ENCODE results near the gene TDP1. TPM values are rescaled to one million over a fixed set of nuclear protein-coding genes. Genes with fewer than 3 reads are reported as not detected.
"Not testable (repeated sequence)": the region's sequence is repeated elsewhere in the genome, so short reads cannot be mapped to it uniquely, and the experiment has no call there.

TDP1 gene
- polyA plus RNA-seq, 5 donors = 12.6 to 20.7 (median 18.2) TPM

DNA sequence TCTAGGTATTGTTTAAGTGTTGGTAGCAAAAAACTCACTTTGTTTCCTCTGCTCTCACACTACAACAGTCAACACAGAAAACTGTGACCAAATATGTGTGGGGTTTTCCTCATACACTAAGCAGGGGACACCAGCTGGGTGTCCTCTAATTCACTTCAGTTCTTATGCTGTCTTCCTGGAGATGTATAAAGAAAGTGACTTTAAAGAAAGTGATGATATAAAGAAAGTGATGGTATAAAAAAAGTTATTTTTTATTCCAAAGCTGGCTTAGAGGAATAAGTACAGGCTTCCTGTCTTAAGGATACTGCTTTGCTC is 31.4 kb downstream of the TDP1 start:
- DNase-seq = peak; percentile 19 to 29

GRCh38 chr14:89988787-89989186 is 33.1 kb downstream of the TDP1 start:
- DNase-seq = no peak

- no peak for DNase-seq
Observed at GRCh38 chr14:89990218-89990617, 34.5 kb downstream of the TDP1 start.

DNA sequence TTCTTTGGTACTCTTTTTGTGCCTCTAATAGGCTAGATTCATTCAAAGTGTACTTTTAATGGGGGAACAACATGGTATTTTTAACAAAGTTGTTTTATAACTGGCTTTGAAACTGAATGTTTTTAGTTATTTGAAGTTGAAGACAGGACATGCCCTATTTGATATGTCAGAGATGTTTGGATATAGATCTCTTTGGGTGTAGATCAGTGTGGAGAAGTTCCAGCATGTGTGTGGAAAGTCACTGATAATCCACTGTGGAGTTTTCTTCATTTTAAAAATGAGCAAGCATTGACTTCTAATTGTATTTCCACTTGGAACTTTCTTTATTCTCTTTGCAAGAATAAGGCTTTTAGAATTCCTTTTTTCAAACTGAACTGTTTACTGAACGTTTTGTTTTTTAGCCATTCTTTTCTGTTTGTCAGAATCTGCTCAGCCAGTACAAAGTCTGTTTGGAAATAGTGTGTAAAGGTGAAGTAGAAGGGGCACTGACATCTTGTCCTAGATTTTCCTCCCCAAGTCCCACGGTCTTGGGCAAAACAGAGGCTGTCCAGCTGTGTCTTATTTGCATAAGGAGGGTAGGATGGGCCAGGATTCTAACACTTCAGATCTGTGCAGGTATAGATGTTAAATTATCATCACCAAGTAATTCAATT is 35.0 kb downstream of the TDP1 start:
- DNase-seq = no peak

GRCh38 chr14:89992273-89992672 is 36.5 kb downstream of the TDP1 start:
- DNase-seq = no peak

- DNase-seq = no peak
Observed at GRCh38 chr14:89996963-89997362, 41.2 kb downstream of the TDP1 start.

- DNase-seq = no peak
Observed at GRCh38 chr14:90000935-90001334, 45.2 kb downstream of the TDP1 start.

DNA sequence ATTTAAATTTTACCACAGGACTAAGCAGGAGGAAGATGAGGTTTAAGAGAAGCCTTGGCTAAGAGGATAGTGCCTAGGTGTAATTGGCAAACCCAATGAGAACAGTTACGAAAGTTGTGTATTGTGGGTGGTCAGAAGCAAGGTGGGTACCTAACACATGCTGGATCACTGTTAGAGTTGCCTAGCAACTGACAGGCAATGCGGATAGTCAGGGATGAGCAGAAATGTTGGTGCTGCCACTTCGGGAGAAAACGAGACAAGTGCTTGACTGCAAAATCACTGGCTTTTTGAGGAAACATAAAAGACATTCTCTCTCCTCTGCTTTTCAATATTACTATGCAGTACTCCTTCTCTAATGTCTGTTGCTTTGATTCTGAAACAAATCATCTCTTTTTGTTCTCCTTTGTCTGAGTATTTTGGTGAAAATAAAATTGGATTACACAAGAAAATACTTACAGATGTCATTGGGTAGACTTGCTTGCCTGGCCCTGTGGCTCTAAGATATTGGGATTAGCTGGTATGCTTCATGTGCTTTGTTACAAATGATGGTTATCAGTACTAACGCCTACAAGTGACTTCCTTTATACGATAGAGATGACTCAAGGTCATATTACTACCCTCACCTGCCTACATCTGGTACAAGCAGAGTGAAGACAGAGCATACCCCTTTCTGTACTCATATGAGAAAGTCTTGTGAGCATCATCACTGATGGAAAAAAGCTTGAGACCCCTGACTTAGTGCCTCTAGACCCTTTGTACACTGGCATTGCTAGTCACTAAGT is 48.0 kb downstream of the TDP1 start:
- DNase-seq = no peak

- DNase-seq = no peak
Observed at GRCh38 chr14:90005441-90005840, 49.7 kb downstream of the TDP1 start.

DNA sequence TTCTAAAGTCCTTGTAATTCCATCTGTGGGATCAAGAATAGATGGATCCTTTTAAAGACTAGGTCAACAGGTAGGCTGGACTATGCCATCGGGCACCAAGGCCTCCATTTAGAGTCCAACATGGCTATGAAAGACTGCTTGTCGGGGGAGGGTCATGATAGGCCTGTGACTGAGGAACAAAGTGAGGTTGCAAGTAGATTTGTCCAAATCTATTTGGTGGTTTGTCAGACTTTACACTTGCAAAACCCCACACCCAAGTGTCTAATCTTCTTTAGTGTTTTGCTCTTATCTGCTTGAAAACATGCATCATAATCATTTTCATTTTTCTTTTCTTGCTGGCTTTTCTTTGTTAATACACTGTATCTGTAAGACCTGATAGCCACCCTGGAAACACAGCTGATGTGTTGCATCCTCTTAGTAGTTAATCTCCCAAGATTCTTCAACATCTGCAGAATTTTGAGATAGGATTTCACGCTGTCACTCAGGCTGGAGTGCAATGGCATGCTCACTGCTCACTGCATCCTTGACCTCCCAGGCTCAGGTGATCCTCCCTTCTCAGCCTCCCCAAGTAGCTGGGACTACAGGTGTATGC is 50.3 kb downstream of the TDP1 start:
- DNase-seq = no peak

GRCh38 chr14:90017371-90017770 is 61.6 kb downstream of the TDP1 start:
- no peak for DNase-seq

- no peak for DNase-seq
Observed at GRCh38 chr14:90019824-90020523, 64.2 kb downstream of the TDP1 start.

DNA sequence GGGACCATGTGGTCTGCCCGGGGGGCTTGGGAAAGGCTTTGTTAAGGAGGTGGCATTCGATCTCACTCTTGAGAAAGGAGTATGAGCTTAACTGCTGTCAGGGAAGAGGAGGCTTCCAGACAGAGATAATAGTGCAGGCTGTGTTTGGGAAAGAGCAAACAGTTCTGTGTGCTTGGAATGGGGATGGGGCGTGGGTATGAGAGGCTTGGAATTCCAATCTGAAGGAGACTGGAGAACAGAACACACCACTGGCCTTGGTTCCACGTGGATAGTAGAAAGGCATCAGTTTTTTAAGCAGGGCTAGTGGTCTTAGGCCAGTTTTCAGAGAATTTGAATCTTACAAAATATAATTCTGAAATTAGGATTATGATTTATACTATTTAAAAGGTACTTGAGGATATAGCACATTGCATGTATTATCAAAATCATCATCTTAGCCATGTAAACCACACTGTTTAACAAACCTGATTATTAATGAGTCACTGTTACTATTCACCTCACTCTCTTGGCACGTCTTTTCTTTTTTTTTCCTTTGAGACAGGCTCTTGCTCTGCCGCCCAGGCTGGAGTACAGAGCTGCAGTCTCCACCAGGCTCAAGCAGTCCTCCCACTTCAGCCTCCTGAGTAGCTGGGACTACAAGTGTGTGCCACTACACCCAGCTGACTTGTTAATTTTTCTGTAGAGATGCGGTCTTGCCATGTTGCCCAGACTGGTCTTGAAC is 67.6 kb downstream of the TDP1 start:
- DNase-seq = no peak

DNA sequence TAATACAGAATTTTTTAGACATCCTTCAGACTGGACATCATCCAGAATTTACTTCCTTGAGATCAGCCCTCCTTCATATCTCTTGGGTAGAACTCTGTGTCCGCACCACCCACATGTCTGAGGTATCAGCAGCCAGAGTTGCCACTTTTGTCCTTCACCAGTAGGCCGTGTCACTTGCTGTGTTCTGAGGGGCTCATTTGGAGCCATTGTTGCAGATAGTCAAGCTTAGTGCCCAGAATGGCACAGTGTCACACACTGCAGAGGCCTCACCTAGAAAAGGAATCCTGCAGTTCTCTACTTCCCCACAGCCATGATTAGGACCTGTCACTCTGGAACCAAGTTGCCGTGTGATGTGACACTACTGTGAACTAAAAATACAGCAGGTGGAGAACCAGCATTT is 69.2 kb downstream of the TDP1 start:
- DNase-seq = no peak

GRCh38 chr14:90026608-90027007 is 70.9 kb downstream of the TDP1 start:
- DNase-seq = not testable (repeated sequence)

DNA sequence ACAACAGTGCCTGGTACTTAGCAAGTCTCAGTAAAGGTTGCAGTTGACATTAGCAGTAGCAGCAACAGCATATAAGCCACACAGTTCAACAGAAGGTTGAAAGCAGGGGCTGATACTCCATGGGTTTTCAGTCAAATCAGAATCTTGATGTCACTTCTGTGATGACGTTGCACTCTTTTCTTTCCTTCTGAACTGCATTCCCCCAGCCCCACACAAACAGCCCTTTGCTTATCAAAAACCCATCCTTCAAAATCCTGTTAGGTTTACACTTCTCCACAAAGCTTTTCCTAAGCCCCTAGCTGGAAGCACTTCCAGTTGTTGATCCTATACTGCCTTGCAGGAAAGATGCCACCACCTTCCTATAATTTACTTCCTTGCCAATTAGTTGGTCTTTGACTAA is 72.1 kb downstream of the TDP1 start:
- no peak for DNase-seq

DNA sequence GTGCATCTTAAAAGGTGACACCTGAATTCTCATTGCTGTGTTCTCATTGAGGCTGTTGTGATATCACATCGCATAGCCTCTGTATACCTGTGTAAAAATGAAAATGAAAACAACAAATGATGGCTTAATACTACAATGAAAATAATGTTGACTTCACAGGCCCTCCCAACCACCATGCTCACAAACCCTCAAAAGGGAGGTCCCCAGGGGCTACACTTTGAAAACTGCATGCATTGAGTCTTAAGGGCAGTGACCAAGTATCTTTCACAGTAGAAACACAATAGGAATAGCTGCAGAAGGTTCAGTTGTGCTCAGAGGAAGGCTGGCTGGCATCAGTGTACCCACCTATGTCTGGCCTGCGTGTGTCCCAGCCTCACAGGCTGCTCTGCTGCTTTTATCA is 78.4 kb downstream of the TDP1 start:
- no peak for DNase-seq

DNA sequence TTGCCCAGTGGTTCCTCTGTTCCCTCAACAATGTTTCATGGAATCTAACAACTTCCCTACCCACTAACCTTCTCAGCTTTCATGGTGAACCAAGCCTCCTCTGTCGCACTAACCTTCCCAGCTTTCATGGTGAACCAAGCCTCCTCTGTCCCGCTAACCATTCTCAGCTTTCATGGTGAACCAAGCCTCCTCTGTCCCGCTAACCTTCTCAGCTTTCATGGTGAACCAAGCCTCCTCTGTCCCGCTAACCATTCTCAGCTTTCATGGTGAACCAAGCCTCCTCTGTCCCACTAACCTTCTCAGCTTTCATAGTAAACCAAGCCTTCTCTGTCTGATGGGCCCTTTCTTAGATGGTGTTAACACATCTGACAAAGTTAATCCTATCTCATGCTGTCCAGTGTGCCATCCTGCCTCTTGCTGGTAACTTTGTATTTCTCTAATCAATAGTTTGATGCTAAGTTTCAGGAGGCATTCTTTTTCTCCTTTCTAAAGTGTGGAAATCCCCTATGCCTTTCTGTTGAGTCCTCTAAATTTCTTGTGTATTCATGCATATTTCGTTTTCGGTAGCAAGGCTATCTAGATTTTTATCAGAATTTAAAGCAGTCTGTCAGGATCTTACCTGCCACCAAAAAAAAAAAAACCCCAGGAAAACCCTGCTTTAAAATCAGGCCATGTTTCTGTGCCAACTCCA is 79.3 kb downstream of the TDP1 start:
- no peak for DNase-seq

GRCh38 chr14:90039253-90040010 is 83.7 kb downstream of the TDP1 start:
- DNase-seq = no peak

DNA sequence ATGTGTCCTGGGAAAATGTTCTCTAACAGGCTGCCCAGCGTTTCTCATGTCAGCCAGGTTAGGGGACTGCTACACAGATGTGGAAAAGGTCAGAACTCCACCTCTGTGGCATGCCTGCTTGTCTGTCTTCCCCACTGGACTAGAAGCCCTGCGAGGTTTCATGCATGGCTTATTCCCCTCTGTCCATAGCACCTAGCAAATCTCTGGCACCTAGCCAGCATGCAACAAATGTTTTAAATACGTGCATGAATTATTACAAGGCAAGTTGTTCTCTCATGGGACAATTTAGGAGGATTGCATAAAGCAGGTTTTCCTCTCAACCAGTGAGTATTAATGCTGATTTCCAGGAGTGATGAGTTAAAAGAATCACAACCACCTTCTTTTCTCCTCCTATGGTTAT is 84.7 kb downstream of the TDP1 start:
- DNase-seq = no peak

Data from right lung (tissue), 5 donors.